PC-3 (cell line): ENCODE data around the gene SLC44A2.

Experiments used
- EZH2 ChIP-seq: fragments of 300-600 bp; sonication (generic); IDR thresholded peaks from one replicate; pipeline ENCODE4 v1.6.1; 2017; ENCODE audit warnings: antibody characterized with exemption, mild to moderate bottlenecking, low read length; ENCODE audit not compliant: unreplicated experiment
- EZH2phosphoT487 ChIP-seq: fragments of 300-600 bp; sonication (generic); IDR thresholded peaks from 2 replicates; pipeline ENCODE4 v1.6.1; 2018; ENCODE audit warnings: mild to moderate bottlenecking, antibody characterized with exemption, low read length, borderline replicate concordance
- TF ChIP-seq, protein P1 (sequence below): fragments of 300-600 bp; sonication (generic); conservative IDR thresholded peaks from 2 replicates; pipeline ENCODE4 v1.5.1; 2017; ENCODE audit warnings: antibody characterized with exemption, low read depth, mild to moderate bottlenecking, low read length

DNA sequence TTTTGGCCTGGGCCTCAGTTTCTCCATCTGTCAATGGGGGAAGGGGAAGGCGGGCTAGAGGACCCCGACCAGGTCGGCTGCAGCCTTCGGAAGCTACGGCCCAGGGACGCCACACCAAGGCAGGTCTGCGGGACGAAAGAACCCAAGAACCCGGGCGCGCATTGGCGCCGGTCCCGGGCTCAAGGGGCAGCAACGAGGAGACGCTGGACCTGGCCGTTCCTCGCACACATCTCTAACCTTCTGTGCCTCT lies 28.1 kb downstream of the SLC44A2 start:
- TF ChIP-seq, protein P1, sequence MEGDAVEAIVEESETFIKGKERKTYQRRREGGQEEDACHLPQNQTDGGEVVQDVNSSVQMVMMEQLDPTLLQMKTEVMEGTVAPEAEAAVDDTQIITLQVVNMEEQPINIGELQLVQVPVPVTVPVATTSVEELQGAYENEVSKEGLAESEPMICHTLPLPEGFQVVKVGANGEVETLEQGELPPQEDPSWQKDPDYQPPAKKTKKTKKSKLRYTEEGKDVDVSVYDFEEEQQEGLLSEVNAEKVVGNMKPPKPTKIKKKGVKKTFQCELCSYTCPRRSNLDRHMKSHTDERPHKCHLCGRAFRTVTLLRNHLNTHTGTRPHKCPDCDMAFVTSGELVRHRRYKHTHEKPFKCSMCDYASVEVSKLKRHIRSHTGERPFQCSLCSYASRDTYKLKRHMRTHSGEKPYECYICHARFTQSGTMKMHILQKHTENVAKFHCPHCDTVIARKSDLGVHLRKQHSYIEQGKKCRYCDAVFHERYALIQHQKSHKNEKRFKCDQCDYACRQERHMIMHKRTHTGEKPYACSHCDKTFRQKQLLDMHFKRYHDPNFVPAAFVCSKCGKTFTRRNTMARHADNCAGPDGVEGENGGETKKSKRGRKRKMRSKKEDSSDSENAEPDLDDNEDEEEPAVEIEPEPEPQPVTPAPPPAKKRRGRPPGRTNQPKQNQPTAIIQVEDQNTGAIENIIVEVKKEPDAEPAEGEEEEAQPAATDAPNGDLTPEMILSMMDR: no peak
- TF ChIP-seq EZH2: no peak
- TF ChIP-seq EZH2phosphoT487: no peak
